PC-9 (cell line): ENCODE results near the gene CST8. TPM values are rescaled to one million over a fixed set of nuclear protein-coding genes. Genes with fewer than 3 reads are reported as not detected.

ENCODE experiments used
- BruUV-seq: library from RNA; stranded (reverse); fragments of 400-500 nt; replicated peaks from 2 replicates; lab custom pipeline; 2021; lab: Mats Ljungman, UMichigan
- CTCF ChIA-PET: fragments of 300-600 bp; sonication (Branson Sonifier 250); formaldehyde crosslinking; loops from one replicate; lab custom pipeline; 2022; ENCODE audit warnings: antibody characterized with exemption; lab: Charles Lee
- POLR2A ChIA-PET: fragments of 300-600 bp; sonication (Branson Sonifier 250); formaldehyde crosslinking; loops from one replicate; lab custom pipeline; 2022; ENCODE audit warnings: antibody characterized with exemption; ENCODE audit not compliant: unreplicated experiment; lab: Charles Lee
- DNase-seq, 2 experiments: peaks; one replicate each; pipeline versions ENCODE4 v3.0.0 to v3.0.0-alpha.2; 2015 to 2022; ENCODE audit warnings: mixed read lengths in 1 of 2
- H2AFZ ChIP-seq: fragments of 200-600 bp; sonication (generic); 2 replicates; pipeline ENCODE4 v1.8.1; 2017; ENCODE audit warnings: antibody characterized with exemption
- H3F3A ChIP-seq: fragments of 200-600 bp; sonication (generic); 2 replicates; pipeline ENCODE4 v1.8.1; 2017; ENCODE audit warnings: antibody characterized with exemption, mild to moderate bottlenecking, low read depth; ENCODE audit not compliant: insufficient read depth
- H3K27ac ChIP-seq: fragments of 200-600 bp; sonication (generic); 2 replicates; pipeline ENCODE4 v1.6.1; 2016; ENCODE audit warnings: mixed run types
- H3K27me3 ChIP-seq: fragments of 200-600 bp; sonication (generic); 2 replicates; pipeline ENCODE4 v1.6.1; 2016; ENCODE audit warnings: low read depth, mixed run types; ENCODE audit not compliant: insufficient read depth
- H3K36me3 ChIP-seq: fragments of 200-600 bp; sonication (generic); 2 replicates; pipeline ENCODE4 v1.6.1; 2016; ENCODE audit warnings: low read depth, mixed run types
- H3K4me1 ChIP-seq: fragments of 200-600 bp; sonication (generic); replicated peaks from 2 replicates; pipeline ENCODE4 v1.6.1; 2016; ENCODE audit warnings: mixed run types; ENCODE audit not compliant: insufficient read depth
- H3K4me2 ChIP-seq: fragments of 200-600 bp; sonication (generic); 2 replicates; pipeline ENCODE4 v1.6.1; 2017; ENCODE audit warnings: mixed run types
- H3K4me3 ChIP-seq: fragments of 200-600 bp; sonication (generic); 2 replicates; pipeline ENCODE4 v1.6.1; 2016; ENCODE audit warnings: mixed run types
- H3K79me2 ChIP-seq: fragments of 200-600 bp; sonication (generic); 2 replicates; pipeline ENCODE4 v1.6.1; 2017; ENCODE audit warnings: low read depth, mixed run types
- H3K9me2 ChIP-seq: fragments of 200-600 bp; sonication (generic); 2 replicates; pipeline ENCODE4 v1.8.1; 2017; ENCODE audit warnings: mild to moderate bottlenecking; ENCODE audit not compliant: insufficient read depth
- H3K9me3 ChIP-seq: fragments of 200-600 bp; sonication (generic); 2 replicates; pipeline ENCODE4 v1.8.1; 2016; ENCODE audit warnings: low read depth; ENCODE audit not compliant: insufficient read depth
- H4K20me1 ChIP-seq: fragments of 200-600 bp; sonication (generic); 2 replicates; pipeline ENCODE4 v1.8.1; 2017; ENCODE audit not compliant: insufficient read depth
- CTCF ChIP-seq: fragments of 200-600 bp; sonication (generic); conservative IDR thresholded peaks from 2 replicates; pipeline ENCODE4 v1.6.1; 2017; ENCODE audit warnings: mixed run types, antibody characterized with exemption, mild to moderate bottlenecking, moderate library complexity
- EZH2 ChIP-seq: fragments of 200-600 bp; sonication (generic); IDR thresholded peaks from 2 replicates; pipeline ENCODE4 v1.8.0; 2017; ENCODE audit warnings: antibody characterized with exemption, low read depth
- intact Hi-C: fragments of 100-400 bp; cut with micrococcal nuclease; formaldehyde crosslinking; loops from one replicate; pipeline ENCODE4 v1.10.0; 2022; ENCODE audit not compliant: unreplicated experiment
- total RNA-seq: library from RNA; stranded (reverse); gene quantifications from 2 replicates; pipeline ENCODE4 v1.2.3, GENCODE V29; 2021

The CST8 gene
- total RNA-seq, 1 experiment from 2014 or later, result not detected

DNA sequence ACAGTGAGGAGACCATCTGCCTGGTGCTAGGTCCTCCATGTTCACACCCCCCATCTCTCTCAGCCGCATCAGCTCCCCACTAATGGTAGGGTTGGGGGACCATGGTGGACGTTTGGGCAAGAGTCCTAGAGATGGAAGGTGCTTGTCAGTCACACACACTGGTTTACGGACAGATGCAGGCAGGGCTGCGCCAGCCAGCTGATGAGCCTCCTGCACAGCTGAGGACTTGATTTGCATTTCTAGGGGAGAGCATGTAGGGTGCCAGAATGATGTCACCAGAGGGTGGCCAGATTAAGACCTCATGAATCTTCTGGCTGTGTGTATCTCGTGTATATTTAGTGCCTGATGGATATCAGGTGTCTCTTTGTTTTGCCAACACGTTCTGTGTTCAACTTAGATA, 28.6 kb downstream of the CST8 start:
- H2AFZ ChIP-seq, result no peak overlapping the region
- peaks cover 4% of the 10 kb centered on the region; the same call in 1 of the 2 replicates for H3K27me3 ChIP-seq
- no peaks in the 10 kb centered on the region for H3K9me3 ChIP-seq
- H3K4me2 ChIP-seq, result no peak overlapping the region
- no peak overlapping the region for H3K4me3 ChIP-seq
- H3K79me2 ChIP-seq, result no peaks in the 10 kb centered on the region
- no peaks in the 10 kb centered on the region for H3K4me1 ChIP-seq
- H4K20me1 ChIP-seq, result no peaks in the 10 kb centered on the region
- CTCF ChIA-PET, result no interaction called here
- H3K9me2 ChIP-seq, result 0 out of 2 replicates have a peak, but pooled peaks cover 4% of the 10 kb centered on the region
- no TSS peak for BruUV-seq
- no peaks in the 10 kb centered on the region for H3F3A ChIP-seq
- POLR2A ChIA-PET, result no interaction called here
- TF ChIP-seq CTCF (no peak), EZH2 (no peak)
- H3K36me3 ChIP-seq, result no peaks in the 10 kb centered on the region
- intact Hi-C loops, result no loop called here
- no peak overlapping the region for H3K27ac ChIP-seq
- DNase-seq, result no peak

DNA sequence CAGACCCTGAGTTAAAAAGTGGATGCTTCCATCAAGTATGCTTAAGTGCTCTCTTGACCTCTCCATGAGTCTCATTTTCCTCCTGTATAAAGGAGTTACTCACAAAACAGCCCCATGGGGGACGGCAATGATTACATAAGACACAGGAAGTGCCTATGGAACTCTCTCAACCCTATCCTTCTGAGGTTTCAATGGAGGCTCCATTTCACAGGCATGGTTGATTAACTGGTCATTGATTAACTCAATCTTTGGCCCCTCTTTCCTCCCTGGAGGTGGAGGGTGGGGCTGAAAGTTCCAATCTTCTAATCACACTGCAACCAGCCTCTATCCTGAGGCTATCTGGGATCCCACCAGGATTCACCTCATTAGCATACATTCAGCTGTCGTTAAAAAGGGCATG, 29.3 kb downstream of the CST8 start:
- DNase-seq, result no peak
- H3K4me2 ChIP-seq, result no peak overlapping the region
- no peaks in the 10 kb centered on the region for H3K9me3 ChIP-seq
- H2AFZ ChIP-seq, result no peak overlapping the region
- H3K79me2 ChIP-seq, result no peaks in the 10 kb centered on the region
- intact Hi-C loops, result no loop called here
- H3K36me3 ChIP-seq, result no peaks in the 10 kb centered on the region
- peaks cover 4% of the 10 kb centered on the region; the same call in 1 of the 2 replicates for H3K27me3 ChIP-seq
- H3K4me1 ChIP-seq, result no peaks in the 10 kb centered on the region
- ChIA-PET POLR2A (no interaction called here), CTCF (no interaction called here)
- no TSS peak for BruUV-seq
- H3K27ac ChIP-seq, result no peak overlapping the region
- H3K9me2 ChIP-seq, result 0 out of 2 replicates have a peak, but pooled peaks cover 4% of the 10 kb centered on the region
- H3K4me3 ChIP-seq, result no peak overlapping the region
- no peaks in the 10 kb centered on the region for H3F3A ChIP-seq
- H4K20me1 ChIP-seq, result no peaks in the 10 kb centered on the region
- TF ChIP-seq CTCF (no peak), EZH2 (no peak)

GRCh38 chr20:23524146-23524545, 33.2 kb downstream of the CST8 start:
- TF ChIP-seq EZH2 (no peak), CTCF (no peak)
- no peaks in the 10 kb centered on the region for H3K9me2 ChIP-seq
- no peak overlapping the region for H3K4me2 ChIP-seq
- H2AFZ ChIP-seq, result no peak overlapping the region
- peaks cover 16% of the 10 kb centered on the region for H3K9me3 ChIP-seq
- no peaks in the 10 kb centered on the region for H3K79me2 ChIP-seq
- no peaks in the 10 kb centered on the region for H3K36me3 ChIP-seq
- intact Hi-C loops, result no loop called here
- peaks cover 4% of the 10 kb centered on the region; the same call in 1 of the 2 replicates for H3K27me3 ChIP-seq
- BruUV-seq, result no TSS peak
- H3K4me1 ChIP-seq, result no peaks in the 10 kb centered on the region
- DNase-seq, result peak in 1 of 2 experiments; percentile 26
- H3K27ac ChIP-seq, result no peak overlapping the region
- H3K4me3 ChIP-seq, result no peak overlapping the region
- CTCF ChIA-PET, result no interaction called here
- no peaks in the 10 kb centered on the region for H4K20me1 ChIP-seq
- POLR2A ChIA-PET, result no interaction called here
- no peaks in the 10 kb centered on the region for H3F3A ChIP-seq
